Stomach (tissue), 9 donors: ENCODE results near the gene NQO2. TPM values are rescaled to one million over a fixed set of nuclear protein-coding genes. Genes with fewer than 3 reads are reported as not detected.

Source experiments
- DNase-seq, 2 donors: peaks; one replicate each; pipeline versions ENCODE4 v3.0.0 to v3.0.0-alpha.2; 2013 to 2019
- H3K27ac ChIP-seq, 5 donors: fragments of 200-600 bp in 4 of 5; sonication (generic) in 4 of 5; one replicate each; pipeline ENCODE4 v1.5.1; 2013 to 2019; ENCODE audit warnings: mild to moderate bottlenecking in 1 of 5, moderate library complexity in 1 of 5
- H3K27me3 ChIP-seq, 3 donors: fragments of 200-600 bp; sonication (generic); one replicate each; pipeline ENCODE4 v1.5.1; 2017 to 2019; ENCODE audit warnings: mixed run types in 1 of 3
- H3K36me3 ChIP-seq, 4 donors: fragments of 200-600 bp; sonication (generic); 1 replicate in 3 of 4; 2 replicates in 1 of 4; pipeline ENCODE4 v1.5.1; 2016 to 2019
- H3K4me1 ChIP-seq, 4 donors: fragments of 200-600 bp; sonication (generic); one replicate each; pipeline ENCODE4 v1.5.1; 2016 to 2019
- H3K4me3 ChIP-seq, 4 donors: fragments of 200-600 bp; sonication (generic) in 3 of 4; one replicate each; pipeline ENCODE4 v1.5.1; 2016 to 2019; ENCODE audit warnings: mild to moderate bottlenecking in 1 of 4
- H3K9me3 ChIP-seq, 4 donors: fragments of 200-600 bp; sonication (generic); one replicate each; pipeline ENCODE4 v1.5.1; 2016 to 2019
- CTCF ChIP-seq, 7 experiments: fragments of 450-650 bp in 4 of 7; fragments of 200-600 bp in 3 of 7; sonication (generic) in 3 of 7; IDR thresholded peaks; one replicate each; pipeline ENCODE4 v1.5.1; 2016 to 2019; ENCODE audit warnings: antibody characterized with exemption in 7 of 7, control low read depth in 2 of 7, mild to moderate bottlenecking in 1 of 7
- EP300 ChIP-seq: sonication (generic); formaldehyde crosslinking; IDR thresholded peaks from one replicate; pipeline ENCODE4 v1.6.1; 2017; ENCODE audit warnings: antibody characterized with exemption
- POLR2A ChIP-seq, 4 donors: fragments of 450-650 bp; IDR thresholded peaks; one replicate each; pipeline ENCODE4 v1.6.1; 2016; ENCODE audit warnings: antibody characterized with exemption in 4 of 4, control low read depth in 2 of 4, mild to moderate bottlenecking in 1 of 4, moderate library complexity in 1 of 4
- POLR2AphosphoS5 ChIP-seq, 3 donors: sonication (generic); formaldehyde crosslinking; IDR thresholded peaks; one replicate each; pipeline ENCODE4 v1.6.1; 2016; ENCODE audit warnings: antibody characterized with exemption in 3 of 3
- WGBS, 5 donors: extraction: QIAGEN DNeasy Blood & Tissue Kit in 3 of 5; methylation state at CpG; one replicate each; pipeline versions ENCODE4 v1.1.5 to v1.1.7; 2013 to 2018; 5-methylcytosine and 5-hydroxymethylcytosine counted together
- intact Hi-C: fragments of 100-400 bp; cut with DNase I; formaldehyde crosslinking; loops from one replicate; pipeline ENCODE4 v1.15.1; 2023; ENCODE audit warnings: low total_unique reads
- polyA plus RNA-seq, 3 donors: library from polyadenylated mRNA; stranded (reverse); fragments of 200-250 nt; gene quantifications; one replicate each; pipeline ENCODE4 v1.2.3, GENCODE V29; 2013
- total RNA-seq, 5 donors: library from RNA; depleted of rRNA; stranded (reverse); fragments of >200 nt; gene quantifications; one replicate each; pipeline versions ENCODE4 v1.1.0 to v1.2.3, GENCODE V29; 2014 to 2016
- donor health status: healthy with polysubstance abuse.
- donor health status: Bipolar disorder and iron deficiency.
- donor health status: healthy.

Gene NQO2
- total and polyA plus RNA-seq, 8 donors: 0.87 to 43.1 (median 28.3) TPM; not detected in 1

GRCh38 chr6:2973676-2974075 lies 26.0 kb upstream of the NQO2 start:
- no peak overlapping the region for H3K4me3 ChIP-seq
- H3K27ac ChIP-seq: no peak overlapping the region
- DNase-seq: no peak
- no peaks in the 10 kb centered on the region for H3K9me3 ChIP-seq
- 77 to 90% (median 78%) methylated on average over 5 of the region's 5 CpGs for WGBS, 5 donors
- H3K36me3 ChIP-seq: no peaks in the 10 kb centered on the region
- H3K4me1 ChIP-seq: peaks cover 15 to 30% (median 24%) of the 10 kb centered on the region in 4 donors
- TF ChIP-seq POLR2AphosphoS5 (IDR thresholded peaks at IDR 0.05) (no peak), CTCF (IDR thresholded peaks at IDR 0.05) (no peak), POLR2A (IDR thresholded peaks at IDR 0.05) (no peak), EP300 (no peak)
- intact Hi-C loops: no loop called here
- H3K27me3 ChIP-seq: no peaks in the 10 kb centered on the region

- no peak for DNase-seq
- TF ChIP-seq CTCF (IDR thresholded peaks at IDR 0.05): no peak
- TF ChIP-seq POLR2AphosphoS5 (IDR thresholded peaks at IDR 0.05): no peak
- TF ChIP-seq EP300: no peak
- no peak for TF ChIP-seq POLR2A (IDR thresholded peaks at IDR 0.05)
- intact Hi-C loops: no loop called here
Measured at GRCh38 chr6:2976060-2976459, 23.6 kb upstream of the NQO2 start.

GRCh38 chr6:2976571-2977085 lies 23.1 kb upstream of the NQO2 start:
- peaks cover 18 to 34% (median 20%) of the 10 kb centered on the region in 4 donors for H3K4me1 ChIP-seq
- H3K27me3 ChIP-seq: no peaks in the 10 kb centered on the region
- H3K4me3 ChIP-seq: no peak overlapping the region
- no peak for DNase-seq
- WGBS, 5 donors: 62 to 83% (median 72%) methylated on average over 7 of the region's 7 CpGs
- TF ChIP-seq CTCF (IDR thresholded peaks at IDR 0.05) (no peak), EP300 (no peak), POLR2AphosphoS5 (IDR thresholded peaks at IDR 0.05) (no peak), POLR2A (IDR thresholded peaks at IDR 0.05) (no peak)
- intact Hi-C loops: no loop called here
- no peak overlapping the region for H3K27ac ChIP-seq
- H3K9me3 ChIP-seq: no peaks in the 10 kb centered on the region
- H3K36me3 ChIP-seq: no peaks in the 10 kb centered on the region

More at GRCh38 chr6:2976060-2976459, 23.6 kb upstream of the NQO2 start:
- no peak overlapping the region for H3K4me3 ChIP-seq
- no peaks in the 10 kb centered on the region for H3K27me3 ChIP-seq
- no peak overlapping the region for H3K27ac ChIP-seq
- H3K36me3 ChIP-seq: no peaks in the 10 kb centered on the region
- H3K4me1 ChIP-seq: peaks cover 12 to 28% (median 16%) of the 10 kb centered on the region in 4 donors
- WGBS, 5 donors: 87 to 93% (median 93%) methylated on average over 5 of the region's 5 CpGs
- H3K9me3 ChIP-seq: no peaks in the 10 kb centered on the region

- no peaks in the 10 kb centered on the region for H3K9me3 ChIP-seq
- no peaks in the 10 kb centered on the region for H3K27me3 ChIP-seq
- no peak overlapping the region for H3K4me3 ChIP-seq
- H3K27ac ChIP-seq: no peak overlapping the region
- no peak for TF ChIP-seq POLR2AphosphoS5 (IDR thresholded peaks at IDR 0.05)
- 66 to 88% (median 85%) methylated on average over 5 of the region's 5 CpGs for WGBS, 5 donors
- DNase-seq: no peak
- H3K4me1 ChIP-seq: peaks cover 16 to 35% (median 22%) of the 10 kb centered on the region in 4 donors
- no peaks in the 10 kb centered on the region for H3K36me3 ChIP-seq
- intact Hi-C loops: no loop called here
Measured at GRCh38 chr6:2977290-2977689, 22.4 kb upstream of the NQO2 start.

DNA sequence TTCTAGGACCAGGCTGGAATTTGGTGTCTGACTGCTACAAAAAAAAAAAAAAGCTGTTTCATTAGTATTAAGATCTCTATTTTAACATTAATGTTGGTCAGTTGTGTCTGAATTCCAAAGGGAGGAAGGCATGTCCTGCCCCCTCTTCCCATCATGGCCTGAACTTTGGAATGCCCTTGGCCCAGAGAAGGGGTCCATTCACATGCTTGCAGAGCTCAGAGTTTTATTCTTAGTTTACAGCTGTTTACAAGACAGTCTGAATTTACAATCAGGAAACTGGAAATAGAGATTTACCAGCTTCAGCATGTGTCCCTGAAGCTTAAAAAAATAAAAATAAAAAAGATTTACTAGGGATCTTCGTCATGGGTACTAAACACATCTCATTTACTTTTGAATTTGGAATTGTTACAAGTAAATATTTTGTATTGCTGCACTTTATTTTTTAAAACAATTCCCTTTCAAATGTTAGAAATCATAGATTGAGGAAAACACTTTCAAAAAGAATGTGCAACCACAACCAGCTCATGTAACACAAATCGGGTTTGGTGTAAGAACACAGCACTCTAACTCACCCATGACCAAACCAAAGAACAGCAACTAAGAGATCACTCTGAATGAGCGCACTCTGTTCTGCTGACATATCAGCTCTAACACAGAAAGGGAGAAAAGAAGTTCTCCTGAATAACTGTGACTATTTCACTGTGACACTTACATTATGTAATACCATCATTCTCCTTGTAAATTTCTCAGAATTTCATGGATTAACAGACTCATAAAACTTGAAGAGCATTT lies 21.7 kb upstream of the NQO2 start:
- Histone ChIP-seq H3K4me1 (peaks cover 16 to 38% (median 26%) of the 10 kb centered on the region in 4 donors), H3K27me3 (no peaks in the 10 kb centered on the region), H3K9me3 (no peaks in the 10 kb centered on the region), H3K4me3 (no peak overlapping the region), H3K36me3 (no peaks in the 10 kb centered on the region), H3K27ac (no peak overlapping the region)
- intact Hi-C loops: no loop called here
- no peak for DNase-seq
- 74 to 83% (median 79%) methylated on average over 3 of the region's 3 CpGs for WGBS, 5 donors
- TF ChIP-seq POLR2AphosphoS5 (IDR thresholded peaks at IDR 0.05): no peak
- no peak for TF ChIP-seq POLR2A (IDR thresholded peaks at IDR 0.05)
- TF ChIP-seq EP300: no peak
